HG03354 (cell line): ENCODE results near the gene ENAH.
A peak's percentile ranks its signal among the peaks of the same experiment; 100 is the strongest.

ENCODE experiments used
- ATAC-seq: cut with Tn5 transposase; IDR thresholded peaks from one replicate; pipeline ENCODE4 v1.9.1; 2021; ENCODE audit warnings: mild to moderate bottlenecking; ENCODE audit not compliant: unreplicated experiment, poor library complexity, severe bottlenecking

ENAH gene

DNA sequence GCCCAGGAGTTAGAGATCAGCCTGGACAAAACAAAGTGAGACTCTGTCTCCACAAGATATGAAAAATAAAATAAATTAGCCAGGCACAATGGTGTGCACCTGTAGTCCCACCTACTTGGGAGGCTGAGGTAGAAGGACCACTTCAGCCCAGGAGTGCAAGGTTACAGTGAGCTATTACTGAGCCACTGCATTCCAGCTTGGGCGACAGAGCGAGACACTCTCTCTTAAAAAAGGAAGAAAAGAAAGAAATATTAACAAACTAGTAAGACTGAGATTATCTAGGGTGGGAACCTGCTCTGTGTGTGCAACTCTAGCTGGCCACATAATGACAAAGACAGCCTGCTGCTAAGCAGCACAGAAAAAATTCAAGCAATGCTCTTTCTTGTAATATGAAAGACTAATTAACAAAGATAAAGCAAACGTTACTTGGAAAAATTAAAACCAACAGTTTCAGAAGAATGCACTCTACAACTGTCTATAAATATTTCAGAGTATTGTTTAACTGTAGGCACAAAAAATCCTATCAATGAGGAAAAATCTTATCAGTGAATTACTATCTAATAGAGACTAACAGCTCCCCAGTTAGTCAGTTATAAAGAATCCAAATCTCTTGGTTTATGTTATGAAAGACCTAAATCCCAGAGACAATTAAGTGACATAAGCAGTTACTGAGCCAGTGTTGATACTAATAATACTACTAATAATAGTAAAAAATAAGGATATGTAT is 74.5 kb downstream of the ENAH start:
- ATAC-seq = peak; percentile 45

GRCh38 chr1:225577241-225577640 is 75.7 kb downstream of the ENAH start:
- ATAC-seq = no peak

DNA sequence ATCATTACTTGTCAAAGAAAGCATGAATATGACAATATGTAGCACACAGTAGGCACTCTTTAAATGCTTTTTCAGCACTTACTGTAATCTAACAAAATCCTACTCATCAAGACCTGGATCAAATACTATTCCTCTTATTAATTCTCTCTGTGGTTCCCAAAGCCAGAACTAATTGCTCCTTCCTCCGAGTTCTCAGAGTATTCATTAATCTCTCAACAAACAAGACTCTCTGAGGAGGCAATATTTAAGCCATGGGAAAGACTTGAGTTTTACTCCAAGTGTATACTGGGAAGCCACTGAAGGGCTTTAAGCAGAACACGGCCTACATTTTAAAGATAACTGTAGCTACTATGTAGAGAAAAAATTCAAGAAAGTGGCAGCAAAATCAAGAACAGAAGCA is 79.7 kb downstream of the ENAH start:
- ATAC-seq = no peak

DNA sequence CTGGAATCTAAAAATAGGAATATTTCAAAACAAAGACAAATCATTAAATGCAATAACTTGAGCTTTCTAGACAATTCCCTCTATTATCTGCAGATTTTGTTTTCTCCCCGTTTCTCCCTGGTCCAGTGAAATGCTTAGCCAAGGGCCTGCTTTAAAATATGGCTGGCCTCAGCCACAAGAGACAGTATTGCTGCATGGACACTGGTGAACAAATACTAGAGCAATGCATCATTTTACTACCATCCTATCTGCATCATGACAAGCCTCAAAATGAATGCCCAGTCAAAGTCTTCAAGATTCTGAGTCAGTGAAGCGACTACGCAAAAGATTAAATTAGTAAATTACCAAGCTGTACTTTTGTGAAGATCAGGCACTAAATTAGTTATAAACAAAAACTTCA is 80.5 kb downstream of the ENAH start:
- ATAC-seq = no peak

DNA sequence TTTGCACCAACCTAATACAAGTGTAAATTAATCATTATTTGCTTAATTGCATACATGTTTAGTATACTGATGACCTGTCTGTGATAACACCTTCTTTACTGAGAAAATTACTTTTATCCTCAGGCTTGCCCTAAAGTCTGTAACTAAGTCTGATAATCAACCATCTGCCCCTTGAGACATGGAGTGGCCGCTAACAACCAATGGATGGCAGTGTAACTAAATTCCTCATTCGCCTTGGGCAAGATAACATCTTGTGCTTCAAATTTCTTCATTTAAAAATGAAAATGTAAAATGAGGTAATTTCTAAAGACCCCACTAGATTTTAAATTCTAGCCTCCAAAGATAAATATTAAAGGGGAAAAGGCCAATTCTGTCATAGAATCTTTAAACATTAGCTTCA is 85.1 kb downstream of the ENAH start:
- no peak for ATAC-seq

GRCh38 chr1:225565847-225566246 is 87.1 kb downstream of the ENAH start:
- no peak for ATAC-seq

DNA sequence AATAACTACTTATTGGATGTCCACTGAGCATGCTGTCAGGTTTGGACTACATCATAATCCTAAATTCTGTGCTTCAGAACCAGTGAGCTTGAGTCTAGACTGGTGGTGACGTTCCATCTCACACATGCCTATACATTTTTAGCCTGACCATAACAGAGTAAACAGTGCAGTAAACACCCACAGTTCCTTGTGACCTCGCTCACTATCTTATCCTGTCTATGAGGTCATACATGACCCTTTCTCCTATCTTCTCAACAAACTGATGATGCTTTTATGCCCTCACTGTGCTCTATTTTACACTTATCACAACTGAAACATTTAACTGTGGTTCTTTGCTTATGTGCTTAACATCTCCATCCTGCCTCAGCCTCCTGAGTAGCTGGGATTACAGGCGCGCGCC is 91.2 kb downstream of the ENAH start:
- ATAC-seq = no peak

GRCh38 chr1:225559902-225560301 is 93.0 kb downstream of the ENAH start:
- ATAC-seq = no peak

DNA sequence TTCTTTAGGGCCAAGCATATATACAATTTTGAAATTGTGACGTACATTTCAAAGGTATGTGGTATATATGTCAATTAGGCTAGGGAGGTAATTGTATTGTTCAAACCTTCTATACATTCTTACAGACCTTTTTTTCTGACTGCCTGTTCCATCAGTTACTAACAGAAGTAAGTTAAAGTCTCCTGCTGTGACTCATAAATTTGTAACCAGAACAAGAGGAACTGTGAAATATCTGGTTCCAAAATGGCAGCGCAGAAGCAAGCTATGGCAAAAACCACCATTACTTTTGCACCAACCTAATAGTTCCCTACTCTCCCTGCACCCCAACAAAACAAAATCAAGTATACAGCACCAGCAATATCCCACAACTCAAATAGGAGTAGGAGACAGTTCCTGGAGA is 93.6 kb downstream of the ENAH start:
- ATAC-seq = no peak

DNA sequence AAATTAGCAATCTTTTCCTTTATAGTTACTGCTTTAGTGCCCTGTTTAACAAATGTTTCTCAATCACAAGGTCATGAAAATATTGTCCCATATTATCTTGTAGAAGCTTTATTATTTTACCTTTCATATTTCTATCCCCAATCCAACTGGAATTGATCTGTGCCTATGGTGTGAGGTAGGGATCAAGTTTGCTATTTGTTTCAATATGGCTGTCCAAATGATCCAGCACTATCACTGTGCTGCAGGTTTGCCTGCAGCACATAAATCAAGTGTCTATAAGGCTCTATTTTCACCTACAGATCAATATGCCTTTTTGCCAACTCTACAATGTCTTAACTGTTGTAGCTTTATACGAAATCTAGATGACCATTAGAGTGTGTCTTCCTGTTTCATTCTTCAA is 96.2 kb downstream of the ENAH start:
- no peak for ATAC-seq

DNA sequence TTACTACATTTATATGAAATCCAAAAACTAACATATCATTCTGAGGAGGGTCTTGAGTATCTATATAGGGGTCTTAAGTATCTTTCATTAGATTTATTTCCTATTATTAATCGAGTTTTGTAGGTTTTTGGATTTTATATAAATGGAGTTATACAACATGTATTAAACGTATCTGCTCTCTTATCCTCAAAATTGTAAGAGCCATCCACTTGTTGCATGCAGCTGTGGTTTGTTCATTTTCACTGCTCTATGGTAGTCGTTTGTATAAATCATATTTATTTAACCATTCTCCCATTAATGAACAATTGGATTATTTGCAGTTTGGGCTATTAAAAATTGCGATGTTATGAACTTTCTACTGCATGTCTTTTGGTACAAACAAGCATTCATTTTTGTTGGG is 97.1 kb downstream of the ENAH start:
- ATAC-seq = no peak

- ATAC-seq = no peak
Measured at GRCh38 chr1:225554216-225554812, 98.6 kb downstream of the ENAH start.

DNA sequence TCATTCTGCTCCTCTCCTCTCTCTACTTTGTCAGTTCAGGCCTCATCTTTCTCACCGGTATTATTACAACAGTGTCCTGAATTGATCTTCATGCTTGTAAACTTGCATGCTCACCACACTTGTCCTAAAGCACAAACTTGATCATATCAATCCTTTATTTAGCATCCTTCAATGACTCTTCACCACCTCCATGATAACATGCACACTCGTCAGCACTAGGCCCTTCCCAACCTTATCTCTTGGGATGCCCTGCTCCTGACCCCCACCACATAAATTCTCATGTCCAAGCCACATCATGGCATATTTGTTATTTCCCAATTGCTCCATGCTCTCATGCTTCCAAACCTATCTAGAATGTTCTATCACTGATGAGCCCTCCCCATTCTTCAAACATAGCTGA is 103.1 kb downstream of the ENAH start:
- ATAC-seq = no peak

GRCh38 chr1:225548140-225548857 is 104.6 kb downstream of the ENAH start:
- ATAC-seq = no peak

GRCh38 chr1:225545649-225546048 is 107.3 kb downstream of the ENAH start:
- no peak for ATAC-seq

DNA sequence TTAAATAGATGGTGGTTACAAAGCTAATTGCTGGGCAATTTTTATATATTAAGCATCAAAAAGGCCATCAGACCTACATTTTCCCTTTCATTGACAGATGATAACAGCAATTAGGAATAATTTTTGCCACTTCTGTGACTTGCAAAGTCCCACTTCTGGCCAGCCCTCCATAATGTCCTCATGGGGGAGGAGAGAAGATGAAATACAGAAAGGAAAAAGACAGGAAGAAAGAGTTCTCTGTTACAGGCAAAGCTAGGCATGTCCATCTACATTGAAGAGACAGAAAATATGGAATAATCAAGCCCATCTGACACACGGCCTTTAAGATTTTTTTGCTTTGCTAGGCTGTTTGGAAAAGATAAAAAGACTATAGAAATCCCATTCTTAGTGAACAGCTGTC is 108.0 kb downstream of the ENAH start:
- ATAC-seq = no peak

GRCh38 chr1:225544263-225544662 is 108.7 kb downstream of the ENAH start:
- no peak for ATAC-seq

- no peak for ATAC-seq
Measured at GRCh38 chr1:225543350-225543749, 109.6 kb downstream of the ENAH start.

DNA sequence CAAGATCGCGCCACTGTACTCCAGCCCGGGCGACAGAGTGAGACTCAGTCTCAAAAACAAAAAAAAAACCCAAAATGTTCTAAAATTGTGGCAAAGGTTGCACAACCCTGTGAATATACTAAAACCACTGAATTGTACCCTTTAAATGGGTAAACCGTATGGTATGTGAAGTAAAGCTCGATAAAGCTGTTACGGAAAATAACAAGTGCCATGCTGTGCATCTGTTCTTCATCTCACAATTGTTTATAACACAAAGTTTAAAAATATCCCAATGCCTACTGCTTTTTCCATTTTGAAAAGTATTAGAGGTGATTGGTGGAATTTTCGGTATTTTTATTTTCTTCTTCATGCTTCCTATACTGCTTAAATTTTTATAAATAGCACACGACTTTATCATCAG is 111.5 kb downstream of the ENAH start:
- ATAC-seq = no peak

GRCh38 chr1:225539575-225539974 is 113.3 kb downstream of the ENAH start:
- no peak for ATAC-seq

- ATAC-seq = no peak
Measured at GRCh38 chr1:225539069-225539468, 113.9 kb downstream of the ENAH start.
